Transverse colon (tissue), 4 donors: ENCODE measurements around the gene TRIM54. TPM values are rescaled to one million over a fixed set of nuclear protein-coding genes. Genes with fewer than 3 reads are reported as not detected.

ENCODE experiments used
- DNase-seq: peaks from one replicate; pipeline ENCODE4 v3.0.0-alpha.2; 2019
- H3K27ac ChIP-seq, 4 donors: fragments of 200-600 bp; sonication (generic); 2 replicates each; pipeline ENCODE4 v1.5.1; 2016 to 2018; ENCODE audit warnings: inconsistent platforms in 4 of 4
- H3K27me3 ChIP-seq: fragments of 200-600 bp; sonication (generic); 2 replicates; pipeline ENCODE4 v1.5.1; 2017; ENCODE audit warnings: inconsistent platforms
- H3K36me3 ChIP-seq, 4 donors: fragments of 200-600 bp; sonication (generic); 2 replicates each; pipeline ENCODE4 v1.5.1; 2017 to 2019; ENCODE audit warnings: inconsistent platforms in 4 of 4
- H3K4me1 ChIP-seq, 4 donors: fragments of 200-600 bp; sonication (generic); 2 replicates each; pipeline ENCODE4 v1.5.1; 2017 to 2020; ENCODE audit warnings: inconsistent platforms in 4 of 4
- H3K4me3 ChIP-seq, 4 donors: fragments of 200-600 bp; sonication (generic); 1 replicate in 1 of 4; 2 replicates in 3 of 4; pipeline versions ENCODE4 v1.5.1 to v1.6.1; 2017 to 2019; ENCODE audit warnings: inconsistent platforms in 4 of 4
- H3K9me3 ChIP-seq, 2 donors: fragments of 200-600 bp; sonication (generic); 2 replicates each; pipeline ENCODE4 v1.5.1; 2017 to 2019; ENCODE audit warnings: inconsistent platforms in 2 of 2
- CTCF ChIP-seq, 5 experiments: fragments of 200-600 bp in 3 of 5; fragments of 450-650 bp in 2 of 5; sonication (generic) in 3 of 5; IDR thresholded peaks; 1 replicate in 2 of 5; 2 replicates in 3 of 5; pipeline ENCODE4 v1.5.1; 2016 to 2017; ENCODE audit warnings: antibody characterized with exemption in 5 of 5, inconsistent platforms in 3 of 5, mild to moderate bottlenecking in 2 of 5, moderate library complexity in 1 of 5
- EP300 ChIP-seq: sonication (generic); formaldehyde crosslinking; IDR thresholded peaks from one replicate; pipeline ENCODE4 v1.6.1; 2017; ENCODE audit warnings: antibody characterized with exemption, low read depth
- POLR2A ChIP-seq: fragments of 450-650 bp; IDR thresholded peaks from one replicate; pipeline ENCODE4 v1.6.1; 2016; ENCODE audit warnings: antibody characterized with exemption, mild to moderate bottlenecking, moderate library complexity
- POLR2AphosphoS5 ChIP-seq, 3 donors: sonication (generic); formaldehyde crosslinking; IDR thresholded peaks; one replicate each; pipeline ENCODE4 v1.6.1; 2016; ENCODE audit warnings: antibody characterized with exemption in 3 of 3
- WGBS, 2 donors: methylation state at CpG; one replicate each; pipeline ENCODE4 v1.1.5; 2018; ENCODE audit warnings: low coverage in 1 of 2; 5-methylcytosine and 5-hydroxymethylcytosine counted together
- in situ Hi-C, 4 donors: fragments of 200-750 bp; cut with MboI; loops; one replicate each; pipeline versions ENCODE4 v1.15.0 to v1.15.1; 2017; ENCODE audit warnings: low sequenced_read_pairs in 3 of 4, low pct_ligation_motif_present in 1 of 4, low pct_unique_long_range_greater_than_20kb in 1 of 4
- intact Hi-C: fragments of 100-400 bp; cut with DNase I; formaldehyde crosslinking; loops from one replicate; pipeline ENCODE4 v1.15.1; 2023; ENCODE audit warnings: low total_unique reads
- total RNA-seq, 4 donors: library from RNA; depleted of rRNA; stranded (reverse); fragments of >200 nt; gene quantifications; one replicate each; pipeline ENCODE4 v1.1.0, GENCODE V29; 2016

TRIM54 gene
- total RNA-seq, 4 donors from 2014 or later, result 0.40 to 1.9 (median 1.2) TPM; not detected in 1

- intact Hi-C loops, result loop anchor here (10.0 kb wide), 1 partner anchor 318 kb away; no protein-coding TSS in a partner anchor
- H3K27me3 ChIP-seq, result peaks cover 52% of the 10 kb centered on the region
- no peak overlapping the region for H3K4me3 ChIP-seq
- H3K36me3 ChIP-seq, result no peaks in the 10 kb centered on the region
- DNase-seq, result no peak
- TF ChIP-seq EP300, result no peak
- TF ChIP-seq CTCF (IDR thresholded peaks at IDR 0.05), result no peak
- TF ChIP-seq POLR2A, result no peak
- no peak for TF ChIP-seq POLR2AphosphoS5 (IDR thresholded peaks at IDR 0.05)
- H3K4me1 ChIP-seq, result no peaks in the 10 kb centered on the region
- no peaks in the 10 kb centered on the region for H3K9me3 ChIP-seq
- in situ Hi-C loops, result loop anchor here (5.0 to 25.0 kb wide), 3 partner anchors 178 to 321 kb away; partner anchors contain the start of gene MAPRE3 (in 3 of the 4)
- 40 to 49% methylated on average over 1 to 5 of the region's 5 CpGs for WGBS, 2 donors
- no peak overlapping the region for H3K27ac ChIP-seq
Measured at GRCh38 chr2:27282892-27283291, 663 bp downstream of the TRIM54 start.

GRCh38 chr2:27284996-27285395, 2.8 kb downstream of the TRIM54 start:
- no peaks in the 10 kb centered on the region for H3K4me1 ChIP-seq
- in situ Hi-C loops, result loop anchor here (5.0 to 25.0 kb wide), 3 partner anchors 180 to 323 kb away; partner anchors contain the start of gene MAPRE3 (in 3 of the 4)

GRCh38 chr2:27285481-27285880, 3.3 kb downstream of the TRIM54 start:
- no peak for TF ChIP-seq POLR2AphosphoS5 (IDR thresholded peaks at IDR 0.05)
- no peak for TF ChIP-seq POLR2A
- no peak for TF ChIP-seq CTCF (IDR thresholded peaks at IDR 0.05)
- TF ChIP-seq EP300, result no peak
- H3K9me3 ChIP-seq, result no peaks in the 10 kb centered on the region
- no peak overlapping the region for H3K4me3 ChIP-seq
- peaks cover 59% of the 10 kb centered on the region for H3K27me3 ChIP-seq
- no peaks in the 10 kb centered on the region for H3K4me1 ChIP-seq
- intact Hi-C loops, result loop anchor here (10.0 kb wide), 1 partner anchor 321 kb away; no protein-coding TSS in a partner anchor
- no peak for DNase-seq
- no peaks in the 10 kb centered on the region for H3K36me3 ChIP-seq
- 78 to 91% methylated on average over 5 to 6 of the region's 6 CpGs for WGBS, 2 donors
- H3K27ac ChIP-seq, result no peak overlapping the region
- in situ Hi-C loops, result loop anchor here in 3 of 4 donors (10.0 to 25.0 kb wide), 2 partner anchors 181 to 323 kb away; partner anchors contain the start of gene MAPRE3 (in 3 of the 3)

More at GRCh38 chr2:27284996-27285395, 2.8 kb downstream of the TRIM54 start:
- no peaks in the 10 kb centered on the region for H3K36me3 ChIP-seq
- no peak for DNase-seq
- no peak for TF ChIP-seq EP300
- TF ChIP-seq POLR2AphosphoS5 (IDR thresholded peaks at IDR 0.05), result no peak
- TF ChIP-seq POLR2A, result no peak
- TF ChIP-seq CTCF (IDR thresholded peaks at IDR 0.05), result no peak
- no peak overlapping the region for H3K4me3 ChIP-seq
- no peak overlapping the region for H3K27ac ChIP-seq
- WGBS, 2 donors, result 88 to 97% methylated on average over 1 of the region's 1 CpG
- H3K27me3 ChIP-seq, result peaks cover 56% of the 10 kb centered on the region
- H3K9me3 ChIP-seq, result no peaks in the 10 kb centered on the region
- intact Hi-C loops, result loop anchor here (10.0 kb wide), 1 partner anchor 320 kb away; no protein-coding TSS in a partner anchor

- no peak for DNase-seq
- Histone ChIP-seq H3K4me3 (no peak overlapping the region), H3K4me1 (no peaks in the 10 kb centered on the region), H3K27ac (no peak overlapping the region), H3K9me3 (no peaks in the 10 kb centered on the region), H3K36me3 (no peaks in the 10 kb centered on the region), H3K27me3 (peaks cover 55% of the 10 kb centered on the region)
- in situ Hi-C loops, result loop anchor here in 3 of 4 donors (10.0 to 25.0 kb wide), 2 partner anchors 184 to 326 kb away; partner anchors contain the start of gene MAPRE3 (in 3 of the 3)
- no peak for TF ChIP-seq EP300
- TF ChIP-seq POLR2AphosphoS5 (IDR thresholded peaks at IDR 0.05), result no peak
- no peak for TF ChIP-seq POLR2A
- TF ChIP-seq CTCF (IDR thresholded peaks at IDR 0.05), result no peak
- WGBS, 2 donors, result 34 to 36% methylated on average over 3 of the region's 3 CpGs
- intact Hi-C loops, result loop anchor here (10.0 kb wide), 1 partner anchor 324 kb away; no protein-coding TSS in a partner anchor
Measured at GRCh38 chr2:27288610-27289009, 6.4 kb downstream of the TRIM54 start.
